CD4-positive, alpha-beta T cell treated with Interleukin-21 for 1 hour (primary cell): ENCODE results near the gene RASSF6.
"Not testable (repeated sequence)": the region's sequence is repeated elsewhere in the genome, so short reads cannot be mapped to it uniquely, and the experiment has no call there.

Experiments
- DNase-seq: peaks from one replicate; pipeline ENCODE4 v3.0.0-alpha.2; 2020

The RASSF6 gene

GRCh38 chr4:73575660-73576059, 44.6 kb downstream of the RASSF6 start:
- DNase-seq, result no peak

GRCh38 chr4:73573794-73574528, 46.3 kb downstream of the RASSF6 start:
- DNase-seq, result peak; percentile 10

GRCh38 chr4:73550865-73551264, 69.4 kb downstream of the RASSF6 start:
- not testable (repeated sequence) for DNase-seq

GRCh38 chr4:73544620-73545019, 75.6 kb downstream of the RASSF6 start:
- no peak for DNase-seq

- no peak for DNase-seq
Observed at GRCh38 chr4:73541251-73541650, 79.0 kb downstream of the RASSF6 start.

- DNase-seq, result no peak
Observed at GRCh38 chr4:73540826-73541225, 79.4 kb downstream of the RASSF6 start.

- DNase-seq, result no peak
Observed at GRCh38 chr4:73539386-73539785, 80.8 kb downstream of the RASSF6 start.

- no peak for DNase-seq
Observed at GRCh38 chr4:73538162-73538561, 82.1 kb downstream of the RASSF6 start.

GRCh38 chr4:73533515-73534422, 86.5 kb downstream of the RASSF6 start:
- no peak for DNase-seq

GRCh38 chr4:73528171-73528570, 92.1 kb downstream of the RASSF6 start:
- DNase-seq, result no peak

- DNase-seq, result no peak
Observed at GRCh38 chr4:73527196-73527595, 93.0 kb downstream of the RASSF6 start.

GRCh38 chr4:73525611-73526010, 94.6 kb downstream of the RASSF6 start:
- DNase-seq, result no peak

GRCh38 chr4:73523126-73523525, 97.1 kb downstream of the RASSF6 start:
- no peak for DNase-seq
